Colonic mucosa (tissue), 4 donors: ENCODE results near the gene ZBTB21. TPM values are rescaled to one million over a fixed set of nuclear protein-coding genes. Genes with fewer than 3 reads are reported as not detected.
"Not testable (repeated sequence)": the region's sequence is repeated elsewhere in the genome, so short reads cannot be mapped to it uniquely, and the experiment has no call there.

Experiments used
- DNase-seq: peaks from one replicate; pipeline ENCODE4 v3.0.0-alpha.2; 2020
- H3K27ac ChIP-seq: fragments of 200-600 bp; one replicate; pipeline ENCODE4 v1.8.0; 2021
- H3K27me3 ChIP-seq: fragments of 200-600 bp; one replicate; pipeline ENCODE4 v1.8.0; 2021
- H3K36me3 ChIP-seq: fragments of 200-600 bp; one replicate; pipeline ENCODE4 v1.8.0; 2021
- H3K4me1 ChIP-seq: fragments of 200-600 bp; one replicate; pipeline ENCODE4 v1.8.0; 2021; ENCODE audit warnings: mild to moderate bottlenecking
- H3K4me3 ChIP-seq: fragments of 200-600 bp; one replicate; pipeline ENCODE4 v1.8.0; 2021
- H3K9ac ChIP-seq, 2 donors: one replicate each; pipeline ENCODE4 v1.7.0; 2013; ENCODE audit warnings: control low read depth in 2 of 2, low read depth in 2 of 2, low read length in 2 of 2
- H3K9me3 ChIP-seq: fragments of 200-600 bp; one replicate; pipeline ENCODE4 v1.8.0; 2021
- intact Hi-C: fragments of 100-400 bp; cut with DNase I; formaldehyde crosslinking; loops from one replicate; pipeline ENCODE4 v1.14.1; 2022
- total RNA-seq, 2 donors: library from RNA; stranded (reverse); fragmentation: NEBNext Ultra II Directional in 1 of 2; extraction: Animal tissue kit (Norgen Biotek cat#: 25700) in 1 of 2; gene quantifications; one replicate each; pipeline ENCODE4 v1.2.1, GENCODE V29; 2021
- TF ChIP-seq, protein P1 (sequence below): fragments of 200-600 bp; IDR thresholded peaks from one replicate; pipeline ENCODE4 v1.8.0; 2022; ENCODE audit warnings: antibody characterized with exemption, mild to moderate bottlenecking
- donor health status: healthy.
- donor health status: DM: no; HTN: no; CAD: no.
- donor health status: DM: no; HTN: no; CAD: no.

ZBTB21 gene
- total RNA-seq, 2 donors from 2014 or later: 10.2 to 15.1 TPM

DNA sequence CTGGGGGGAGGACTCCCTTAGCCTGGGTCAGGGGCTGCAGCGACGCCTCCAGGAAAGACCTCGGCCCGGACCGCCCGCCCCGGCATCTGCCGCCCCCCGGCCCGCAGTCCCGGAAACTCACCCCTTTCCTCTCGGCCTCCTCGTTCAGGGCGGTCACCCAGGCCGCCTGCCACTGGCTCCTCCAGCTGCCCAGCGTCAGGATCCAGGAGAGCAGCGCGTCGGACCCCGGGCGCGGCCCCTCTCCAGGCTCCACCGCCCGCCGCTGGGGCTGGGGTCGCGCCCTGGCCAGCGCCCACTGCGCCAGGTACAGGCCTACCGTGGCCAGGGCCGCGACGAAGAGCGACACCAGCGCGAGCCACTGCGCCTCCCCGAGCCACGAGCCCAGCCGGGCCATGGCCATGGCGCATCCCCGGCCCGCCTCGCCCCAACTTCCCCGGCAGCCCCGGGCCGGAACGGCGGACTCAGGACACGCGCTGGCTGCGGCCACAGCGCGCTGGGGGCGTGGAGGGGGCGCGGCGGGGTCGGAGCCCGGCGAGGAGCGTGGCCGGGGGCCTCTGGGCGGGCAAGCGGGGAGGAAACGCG, 56.8 kb downstream of the ZBTB21 start:
- H3K4me3 ChIP-seq: peak overlapping the region; percentile 71
- H3K4me1 ChIP-seq: peaks cover 5% of the 10 kb centered on the region
- no peak overlapping the region for H3K27ac ChIP-seq
- DNase-seq: no peak
- H3K9ac ChIP-seq: peak overlapping the region; percentile 59 to 88
- no peaks in the 10 kb centered on the region for H3K9me3 ChIP-seq
- intact Hi-C loops: no loop called here
- no peaks in the 10 kb centered on the region for H3K27me3 ChIP-seq
- no peaks in the 10 kb centered on the region for H3K36me3 ChIP-seq
- TF ChIP-seq, protein P1, sequence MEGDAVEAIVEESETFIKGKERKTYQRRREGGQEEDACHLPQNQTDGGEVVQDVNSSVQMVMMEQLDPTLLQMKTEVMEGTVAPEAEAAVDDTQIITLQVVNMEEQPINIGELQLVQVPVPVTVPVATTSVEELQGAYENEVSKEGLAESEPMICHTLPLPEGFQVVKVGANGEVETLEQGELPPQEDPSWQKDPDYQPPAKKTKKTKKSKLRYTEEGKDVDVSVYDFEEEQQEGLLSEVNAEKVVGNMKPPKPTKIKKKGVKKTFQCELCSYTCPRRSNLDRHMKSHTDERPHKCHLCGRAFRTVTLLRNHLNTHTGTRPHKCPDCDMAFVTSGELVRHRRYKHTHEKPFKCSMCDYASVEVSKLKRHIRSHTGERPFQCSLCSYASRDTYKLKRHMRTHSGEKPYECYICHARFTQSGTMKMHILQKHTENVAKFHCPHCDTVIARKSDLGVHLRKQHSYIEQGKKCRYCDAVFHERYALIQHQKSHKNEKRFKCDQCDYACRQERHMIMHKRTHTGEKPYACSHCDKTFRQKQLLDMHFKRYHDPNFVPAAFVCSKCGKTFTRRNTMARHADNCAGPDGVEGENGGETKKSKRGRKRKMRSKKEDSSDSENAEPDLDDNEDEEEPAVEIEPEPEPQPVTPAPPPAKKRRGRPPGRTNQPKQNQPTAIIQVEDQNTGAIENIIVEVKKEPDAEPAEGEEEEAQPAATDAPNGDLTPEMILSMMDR: no peak

DNA sequence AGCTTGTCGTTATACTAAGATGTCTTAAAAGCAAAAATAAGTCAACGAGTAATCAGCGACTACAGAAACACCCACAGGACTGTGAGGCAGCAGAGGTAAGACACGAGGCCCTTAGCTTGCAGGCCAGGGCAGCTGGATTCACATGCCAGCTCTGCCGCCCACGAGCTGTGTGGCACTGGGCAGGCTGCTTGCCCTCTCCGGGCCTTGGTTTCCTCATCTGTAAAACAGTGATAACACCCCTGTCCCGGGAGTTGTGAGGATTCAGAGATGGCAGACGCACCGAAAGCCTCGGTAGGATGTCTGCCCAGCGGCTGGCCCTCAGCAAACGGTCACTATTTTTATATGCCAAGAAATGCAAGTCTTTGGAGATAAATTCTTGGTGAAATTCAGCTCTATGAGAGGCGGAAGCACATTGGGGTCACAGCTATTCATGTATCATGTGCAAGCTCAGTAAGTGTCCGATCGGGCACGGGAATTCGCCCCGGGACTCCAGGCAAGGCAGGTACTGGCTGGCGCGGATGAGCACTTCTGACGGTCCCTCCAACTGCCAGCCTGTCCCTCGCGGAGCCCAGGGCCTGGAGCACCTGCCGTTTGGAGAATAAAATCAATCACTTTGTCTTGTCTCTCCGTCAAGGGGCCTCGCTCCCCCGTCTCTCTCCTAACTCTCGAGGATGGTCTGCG, 57.5 kb downstream of the ZBTB21 start:
- Histone ChIP-seq H3K4me3 (peak overlapping the region; percentile 71), H3K36me3 (no peaks in the 10 kb centered on the region), H3K27ac (no peak overlapping the region), H3K27me3 (no peaks in the 10 kb centered on the region), H3K9me3 (no peaks in the 10 kb centered on the region), H3K9ac (peak overlapping the region; percentile 59 to 88), H3K4me1 (peaks cover 5% of the 10 kb centered on the region)
- intact Hi-C loops: no loop called here
- TF ChIP-seq, protein P1: no peak
- peak; percentile 33 for DNase-seq

DNA sequence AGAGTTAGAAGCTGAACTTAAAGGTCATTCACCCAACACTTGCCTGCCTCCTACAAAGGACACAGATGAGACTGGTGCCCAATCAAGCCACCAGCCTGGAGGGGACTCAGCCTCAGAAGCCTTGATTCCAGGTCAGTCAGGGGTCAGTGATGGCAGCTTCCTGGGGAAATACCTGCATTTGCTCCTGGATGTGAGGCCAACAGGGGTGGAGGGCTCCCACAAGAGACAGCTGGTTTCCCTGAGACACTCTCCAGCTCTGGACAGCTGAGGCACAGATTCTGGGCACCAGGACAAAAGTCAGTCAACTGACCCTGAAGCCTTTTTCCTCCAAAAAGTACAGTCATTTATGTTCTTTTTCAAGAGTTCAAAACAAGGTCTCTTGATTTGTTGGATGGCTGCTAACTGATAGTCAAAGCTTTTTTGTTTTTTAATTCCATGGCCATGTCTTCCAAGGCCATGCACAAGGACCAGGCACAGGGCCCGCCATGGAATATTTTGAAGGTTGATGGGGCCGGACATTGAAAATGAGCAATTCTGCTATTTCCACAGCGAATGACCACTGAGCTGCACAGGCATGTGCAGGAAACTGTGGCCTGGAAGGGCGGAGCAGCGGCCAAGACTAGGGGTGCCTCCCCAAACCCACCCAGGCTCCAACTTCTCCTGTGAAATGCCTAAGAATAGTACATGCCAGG, 58.1 kb downstream of the ZBTB21 start:
- DNase-seq: no peak
- Histone ChIP-seq H3K27ac (no peak overlapping the region), H3K36me3 (no peaks in the 10 kb centered on the region), H3K4me3 (no peak overlapping the region), H3K4me1 (peaks cover 5% of the 10 kb centered on the region), H3K9ac (no peak overlapping the region), H3K27me3 (no peaks in the 10 kb centered on the region), H3K9me3 (no peaks in the 10 kb centered on the region)
- intact Hi-C loops: no loop called here
- TF ChIP-seq, protein P1: no peak

DNA sequence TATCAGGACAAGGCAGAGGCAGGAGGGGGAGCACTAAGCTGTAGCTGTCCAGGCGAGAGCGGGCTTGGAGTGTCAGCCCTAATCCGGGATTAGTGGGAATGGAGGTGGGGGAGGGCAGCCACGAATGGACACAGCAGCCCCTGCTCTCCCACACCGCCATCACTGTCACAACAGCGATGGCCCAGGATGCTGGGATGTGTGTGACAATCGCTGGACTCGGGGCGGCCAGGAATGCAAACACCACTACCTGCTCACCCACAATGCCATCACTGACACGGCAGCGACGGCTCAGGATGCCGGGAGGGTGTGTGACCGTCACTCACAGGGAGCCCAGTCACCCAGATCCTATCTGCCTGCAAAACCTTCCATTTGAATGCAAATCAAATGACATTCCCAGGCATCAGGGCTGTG, 59.2 kb downstream of the ZBTB21 start:
- Histone ChIP-seq H3K4me1 (peaks cover 5% of the 10 kb centered on the region), H3K36me3 (no peaks in the 10 kb centered on the region)
- no peak for DNase-seq

DNA sequence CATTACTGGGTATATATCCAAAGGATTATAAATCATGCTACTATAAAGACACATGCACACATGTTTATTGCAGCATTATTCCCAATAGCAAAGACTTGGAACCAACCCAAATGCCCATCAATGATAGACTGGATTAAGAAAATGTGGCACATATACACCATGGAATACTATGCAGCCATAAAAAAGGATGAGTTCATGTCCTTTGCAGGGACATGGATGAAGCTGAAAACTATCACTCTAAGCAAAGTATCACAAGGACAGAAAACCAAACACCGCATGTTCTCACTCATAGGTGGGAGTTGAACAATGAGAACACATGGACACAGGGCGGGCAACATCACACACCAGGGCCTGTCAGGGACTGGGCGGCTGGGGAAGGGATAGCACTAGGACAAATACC, 60.5 kb downstream of the ZBTB21 start:
- H3K4me3 ChIP-seq, H3K4me1 ChIP-seq, H3K9ac ChIP-seq, H3K36me3 ChIP-seq, H3K27me3 ChIP-seq, intact Hi-C loops, H3K27ac ChIP-seq, H3K9me3 ChIP-seq, DNase-seq: not testable (repeated sequence)

More for the DNA sequence above, 59.2 kb downstream of the ZBTB21 start:
- Histone ChIP-seq H3K4me3 (no peak overlapping the region), H3K27me3 (no peaks in the 10 kb centered on the region), H3K27ac (no peak overlapping the region), H3K9ac (no peak overlapping the region), H3K9me3 (no peaks in the 10 kb centered on the region)
- TF ChIP-seq, protein P1: no peak
- intact Hi-C loops: no loop called here

DNA sequence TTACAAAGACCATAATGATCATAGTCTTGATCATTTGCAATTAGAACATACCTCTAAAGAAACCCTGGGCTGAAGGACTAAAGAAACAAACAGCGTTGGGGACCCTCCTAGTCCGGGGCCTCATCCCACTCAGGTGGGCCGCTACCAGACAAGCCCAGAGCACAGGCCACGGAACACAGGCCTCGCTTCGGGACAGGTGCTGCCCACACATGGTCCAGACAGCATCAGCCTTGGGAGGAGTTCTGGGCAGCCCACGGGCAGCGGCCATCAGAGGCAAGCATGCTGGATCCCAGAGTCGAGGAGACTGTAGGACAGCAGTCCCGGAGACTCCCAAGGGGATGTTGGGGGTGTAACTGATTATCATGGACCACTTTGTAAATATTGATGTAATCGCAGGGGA, 61.3 kb downstream of the ZBTB21 start:
- no peak for DNase-seq
- intact Hi-C loops: no loop called here
- H3K4me3 ChIP-seq: no peak overlapping the region
- H3K9ac ChIP-seq: no peak overlapping the region
- no peaks in the 10 kb centered on the region for H3K27me3 ChIP-seq
- peaks cover 5% of the 10 kb centered on the region for H3K4me1 ChIP-seq
- TF ChIP-seq, protein P1: no peak
- H3K27ac ChIP-seq: no peak overlapping the region
- no peaks in the 10 kb centered on the region for H3K9me3 ChIP-seq
- H3K36me3 ChIP-seq: no peaks in the 10 kb centered on the region
